Glomerular visceral epithelial cell (primary cell): ENCODE data around the gene SLC4A11.
"Not testable (repeated sequence)": the region's sequence is repeated elsewhere in the genome, so short reads cannot be mapped to it uniquely, and the experiment has no call there.

Experiments used
- DNase-seq: peaks from one replicate; pipeline ENCODE4 v3.0.0-alpha.2; 2016; ENCODE audit errors: extremely low spot score

Gene SLC4A11

DNA sequence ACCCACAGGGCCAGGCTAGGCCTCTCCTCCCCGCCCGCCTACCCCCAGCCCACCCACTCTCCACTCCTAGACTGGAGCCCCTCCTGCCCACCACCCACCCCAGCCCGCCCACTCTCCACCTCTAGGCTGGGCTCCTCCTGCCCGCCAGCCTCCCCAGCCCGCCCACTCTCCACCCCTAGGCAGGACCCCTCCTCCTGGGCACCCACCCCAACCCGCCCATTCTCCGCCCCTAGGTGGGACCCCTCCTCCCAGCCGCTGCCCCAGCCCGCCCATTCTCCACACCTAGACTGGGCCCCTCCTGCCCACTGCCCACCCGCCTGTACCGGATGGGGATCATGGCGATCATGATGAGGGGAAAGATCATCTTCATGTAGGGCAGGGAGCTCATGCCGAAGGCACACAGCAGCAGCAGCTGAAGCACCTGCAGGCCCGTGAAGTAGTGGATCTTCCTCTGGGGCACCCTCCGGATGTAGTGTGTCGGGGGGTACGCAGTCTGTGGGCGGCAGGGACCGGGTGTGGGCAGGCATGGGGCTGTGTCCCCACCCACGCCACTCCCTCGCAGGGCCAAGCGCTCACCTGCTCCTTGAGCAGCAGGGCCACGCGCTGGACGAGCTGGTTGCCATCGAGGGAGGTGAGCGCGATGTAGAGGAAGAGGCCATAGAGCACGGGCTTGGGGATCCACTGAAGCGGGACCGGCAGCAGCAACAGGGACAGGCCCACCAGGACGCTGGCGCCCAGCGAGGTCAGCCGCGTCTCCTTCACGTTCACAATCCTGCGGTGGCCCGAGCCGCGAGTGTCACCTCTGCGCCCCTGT, 10.8 kb downstream of the SLC4A11 start:
- DNase-seq, result no peak

DNA sequence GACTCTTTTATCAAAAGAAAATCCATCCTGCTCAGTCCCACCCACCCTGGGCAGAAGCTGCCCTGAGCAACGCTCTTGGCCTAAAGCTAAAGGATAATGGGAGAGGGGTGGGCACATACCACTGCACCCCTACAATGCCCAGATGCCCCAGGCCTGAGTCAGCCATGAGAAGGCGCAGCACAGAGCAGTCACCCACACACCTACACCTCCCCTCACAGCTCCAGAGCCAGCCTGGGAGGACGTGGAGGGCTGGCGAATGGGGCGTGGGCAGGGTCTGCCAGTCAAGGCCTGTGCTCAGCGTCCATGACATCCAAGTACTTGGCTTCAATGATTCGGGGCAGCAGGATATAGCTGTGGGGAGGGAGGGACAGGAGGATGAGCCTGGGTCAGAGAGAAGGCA, 11.5 kb downstream of the SLC4A11 start:
- DNase-seq, result no peak

DNA sequence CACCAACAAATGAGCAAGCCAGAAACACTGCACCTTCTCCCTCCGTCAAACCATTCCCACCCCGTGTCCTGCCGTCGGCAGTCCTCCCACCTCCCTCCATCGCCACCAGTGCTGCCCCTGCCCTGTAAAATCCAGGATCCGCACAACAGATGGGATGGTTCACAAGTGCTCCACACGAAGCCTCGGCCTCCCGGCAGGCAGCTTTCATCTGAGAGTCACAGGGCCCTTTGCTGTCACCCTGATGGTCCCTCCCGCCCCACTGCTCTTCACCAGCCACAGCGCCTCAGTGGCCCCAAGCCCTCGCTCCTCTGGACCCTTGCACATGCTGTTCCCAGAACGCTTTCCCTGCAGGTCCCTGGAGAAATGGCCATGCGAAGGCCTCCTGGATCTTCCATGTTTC, 12.1 kb downstream of the SLC4A11 start:
- no peak for DNase-seq

DNA sequence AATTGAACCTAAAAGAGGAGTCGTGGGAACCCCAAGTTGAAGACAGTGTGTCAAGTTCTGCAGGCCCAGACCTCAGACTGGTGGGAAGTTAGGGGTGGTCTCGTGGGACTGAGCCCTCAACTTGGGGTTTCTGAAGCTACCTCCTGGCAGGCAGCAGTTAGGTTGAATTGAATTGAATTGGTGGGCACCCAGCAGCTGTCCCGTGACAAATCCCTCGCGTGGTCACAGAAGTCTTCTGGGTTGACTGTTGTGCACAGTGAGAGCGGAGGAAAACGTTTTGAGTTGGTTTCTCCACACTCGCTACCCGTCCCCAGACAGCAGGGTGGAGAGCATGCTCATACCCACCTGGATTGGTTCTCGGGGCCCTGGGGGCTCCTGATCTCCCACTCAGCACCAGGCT, 12.9 kb downstream of the SLC4A11 start:
- no peak for DNase-seq

DNA sequence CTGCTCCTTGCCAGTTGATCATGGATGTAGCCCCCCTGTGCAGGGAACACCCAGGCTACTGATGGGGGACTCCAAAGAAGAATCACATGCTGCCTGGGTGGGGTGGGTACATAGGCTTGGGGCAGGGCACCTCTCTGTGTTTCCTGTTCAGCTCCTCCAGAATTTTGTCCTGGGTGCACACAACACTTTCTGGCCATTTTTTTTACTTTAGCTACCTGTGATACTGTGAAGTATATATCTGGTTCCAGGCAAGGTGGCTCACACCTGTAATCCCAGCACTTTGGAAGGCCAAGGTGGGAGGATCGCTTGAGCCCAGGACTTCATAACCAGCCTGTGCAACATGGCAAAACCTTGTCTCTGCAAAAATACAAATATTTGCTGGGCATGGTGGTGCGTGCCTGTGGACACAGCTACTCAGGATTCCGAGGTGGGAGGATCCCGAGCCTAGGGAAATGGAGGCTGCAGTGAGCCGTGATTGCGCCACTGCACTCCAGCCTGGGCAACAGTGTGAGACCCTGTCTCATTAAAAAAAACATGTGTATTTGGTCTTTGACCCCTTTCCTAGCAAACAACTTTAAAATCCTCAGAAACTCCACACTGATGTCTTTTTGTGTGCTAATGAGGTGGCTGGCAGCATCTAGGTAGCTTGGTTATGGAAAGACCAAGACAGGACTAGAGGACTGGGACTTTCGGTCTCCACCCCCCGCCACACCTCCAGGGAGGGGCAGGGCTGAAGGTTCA, 14.1 kb downstream of the SLC4A11 start:
- no peak for DNase-seq

DNA sequence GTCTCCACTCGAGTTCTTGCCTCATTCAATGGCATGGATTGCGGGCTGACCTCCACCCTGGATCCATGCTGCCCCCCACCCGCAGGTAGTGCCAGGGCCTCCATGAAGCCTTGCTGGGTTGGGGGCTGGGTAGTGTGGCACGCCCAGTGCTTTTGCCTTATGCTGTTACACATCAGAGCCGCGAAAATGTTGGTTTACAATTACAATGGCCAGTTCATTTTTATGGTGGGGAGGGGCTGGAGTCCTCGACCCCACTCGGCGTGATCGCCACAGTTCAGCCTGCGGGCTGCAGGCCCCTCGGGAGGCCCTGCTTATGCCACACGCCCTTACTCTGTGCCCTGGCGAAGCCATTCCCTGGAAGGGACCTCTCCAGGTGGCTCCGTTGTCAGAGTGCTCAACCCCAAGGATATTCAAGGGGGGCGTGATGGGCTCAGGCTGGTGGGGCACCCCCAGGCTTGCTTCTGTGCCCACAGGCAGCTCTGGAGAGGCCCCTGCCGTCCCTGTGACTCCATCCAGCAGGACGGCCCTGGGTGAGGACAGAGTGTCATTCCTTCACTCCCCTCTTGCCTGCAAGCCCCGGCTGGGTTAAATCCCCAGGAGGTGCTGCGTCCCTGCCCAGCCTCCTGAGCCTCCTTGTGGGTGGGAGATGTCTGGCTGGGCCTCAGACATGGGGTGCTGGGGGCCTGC, 14.9 kb downstream of the SLC4A11 start:
- DNase-seq, result no peak

DNA sequence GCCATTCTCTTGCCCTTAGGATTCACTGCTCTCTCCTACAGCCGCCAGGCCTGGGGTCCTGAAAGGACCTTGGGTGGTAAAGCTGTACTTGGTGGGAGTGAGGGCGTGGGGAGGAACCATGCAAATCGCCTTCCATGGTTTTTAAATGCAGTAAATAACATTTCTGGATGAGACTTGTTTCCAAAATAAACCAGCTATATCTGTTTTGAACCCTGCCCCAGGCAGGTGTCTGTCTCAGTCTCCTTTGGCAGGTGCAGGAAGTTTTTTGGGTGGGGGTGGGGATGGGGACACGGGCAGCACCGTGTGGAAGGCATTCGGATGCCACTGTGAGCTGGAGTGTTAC, 15.4 kb downstream of the SLC4A11 start:
- no peak for DNase-seq

DNA sequence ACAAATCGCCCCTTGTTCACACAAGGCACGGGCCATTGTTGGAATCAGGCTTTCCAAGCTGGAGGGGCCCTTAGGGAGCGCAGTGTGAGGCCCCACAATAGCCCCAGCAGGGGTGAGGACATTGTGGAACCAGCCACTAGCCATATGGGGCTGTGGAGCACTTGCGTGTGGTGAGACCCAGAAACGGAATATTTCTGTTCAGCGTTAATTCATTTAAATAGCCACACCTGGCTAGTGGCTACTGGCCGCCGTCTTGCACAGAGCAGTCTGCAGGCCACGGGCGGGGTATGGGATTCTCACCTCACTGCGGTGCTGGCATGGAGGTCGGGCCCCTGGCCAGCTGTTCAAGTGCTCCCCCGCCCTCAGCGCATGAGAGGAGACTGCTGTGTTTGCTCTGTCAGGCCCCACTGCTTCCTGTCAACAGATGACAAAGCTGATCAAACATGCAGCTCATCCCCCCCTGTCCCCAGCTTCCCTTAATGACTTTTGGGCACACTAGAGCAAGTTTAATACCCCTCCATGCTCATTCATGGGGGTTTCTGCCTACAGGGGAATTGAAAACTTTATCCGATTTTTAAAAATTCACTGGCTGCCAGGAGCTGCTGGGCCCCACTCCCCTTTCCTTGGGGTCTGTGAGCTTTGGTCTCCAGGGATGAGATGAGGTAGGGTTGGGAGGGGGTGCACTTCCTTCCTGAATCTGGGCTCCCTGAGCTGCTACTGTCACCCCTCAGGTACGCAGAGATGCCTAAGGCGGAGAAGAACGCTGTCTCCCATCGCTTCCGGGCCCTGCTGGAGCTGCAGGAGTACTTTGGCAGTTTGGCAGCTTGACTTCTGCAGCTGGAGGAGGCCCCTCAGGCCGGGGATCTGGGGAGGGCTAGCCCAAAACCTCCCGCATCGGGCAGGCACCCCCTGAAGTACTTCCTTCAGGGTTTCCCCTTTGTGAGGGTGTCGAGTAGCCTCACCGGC, 16.1 kb downstream of the SLC4A11 start:
- peak; percentile 55 for DNase-seq

DNA sequence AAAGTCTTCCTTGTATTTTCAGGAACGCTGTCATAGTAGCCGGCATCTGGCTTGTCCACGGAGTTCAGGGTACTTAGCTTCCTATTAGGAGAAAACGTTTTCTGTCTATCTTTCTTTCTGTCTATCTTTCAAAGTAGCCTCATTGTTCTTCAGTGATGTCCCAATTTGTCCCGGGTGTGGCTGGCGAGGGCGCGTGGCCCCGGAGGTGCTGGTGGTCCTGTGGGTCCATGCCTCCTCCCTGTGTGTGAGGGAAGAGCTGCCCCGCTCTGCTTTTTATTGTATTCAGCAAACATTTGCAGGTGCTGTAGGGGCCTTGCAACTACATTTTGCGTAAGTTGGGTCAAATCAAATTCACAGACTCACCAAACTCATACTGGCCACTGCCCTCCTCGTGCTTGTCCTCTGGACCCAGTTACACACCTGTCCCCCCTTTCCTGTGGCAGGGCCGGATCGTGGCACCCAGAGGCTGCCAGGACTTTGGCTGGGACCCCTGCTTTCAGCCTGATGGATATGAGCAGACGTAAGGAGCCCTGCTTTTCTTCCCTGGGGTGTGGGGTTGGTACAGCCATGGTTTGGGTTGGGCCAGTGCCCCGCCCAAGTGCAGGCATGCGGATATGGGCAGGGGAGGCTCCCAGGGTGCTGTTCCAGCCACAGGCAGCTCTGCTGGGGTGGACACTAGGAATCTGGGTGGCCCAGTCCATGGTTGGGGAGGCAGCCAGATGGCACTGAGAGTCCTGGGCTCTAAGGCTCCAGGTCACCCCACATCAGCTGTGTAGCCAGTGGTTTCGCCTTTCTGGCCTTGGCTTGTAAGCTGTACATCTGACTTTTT, 17.4 kb downstream of the SLC4A11 start:
- peak; percentile 25 for DNase-seq

DNA sequence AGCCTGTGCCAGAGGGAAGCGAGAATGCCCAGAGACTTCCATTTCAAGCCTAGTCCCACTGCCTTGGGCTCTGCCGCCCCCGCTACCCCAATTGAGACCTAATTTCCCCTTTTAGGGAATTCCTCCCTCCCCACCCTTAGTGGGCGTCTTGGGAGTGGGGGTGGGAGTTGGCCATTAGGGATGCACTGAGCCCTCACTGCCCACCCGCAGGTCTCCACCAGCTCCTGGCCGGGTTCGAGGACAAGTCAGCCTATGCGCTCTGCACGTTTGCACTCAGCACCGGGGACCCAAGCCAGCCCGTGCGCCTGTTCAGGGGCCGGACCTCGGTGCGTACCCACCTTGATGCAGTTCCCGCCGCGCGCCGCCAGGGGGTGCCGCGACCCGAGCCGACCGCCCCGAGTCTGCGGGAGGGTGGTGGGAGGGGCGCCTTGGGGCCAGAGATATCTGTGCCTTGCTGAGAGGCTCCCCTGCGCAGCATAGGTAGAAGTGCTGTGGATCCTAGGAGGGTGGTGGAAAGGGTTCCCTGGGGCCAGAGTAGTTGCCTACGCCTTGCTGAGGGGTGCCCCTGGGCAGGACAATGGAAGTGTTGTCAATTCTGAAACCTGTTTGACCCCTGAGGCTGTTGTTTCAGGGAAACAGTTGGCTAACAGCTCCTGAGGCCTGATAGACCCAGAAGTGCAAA, 20.5 kb downstream of the SLC4A11 start:
- DNase-seq, result peak; percentile 41

DNA sequence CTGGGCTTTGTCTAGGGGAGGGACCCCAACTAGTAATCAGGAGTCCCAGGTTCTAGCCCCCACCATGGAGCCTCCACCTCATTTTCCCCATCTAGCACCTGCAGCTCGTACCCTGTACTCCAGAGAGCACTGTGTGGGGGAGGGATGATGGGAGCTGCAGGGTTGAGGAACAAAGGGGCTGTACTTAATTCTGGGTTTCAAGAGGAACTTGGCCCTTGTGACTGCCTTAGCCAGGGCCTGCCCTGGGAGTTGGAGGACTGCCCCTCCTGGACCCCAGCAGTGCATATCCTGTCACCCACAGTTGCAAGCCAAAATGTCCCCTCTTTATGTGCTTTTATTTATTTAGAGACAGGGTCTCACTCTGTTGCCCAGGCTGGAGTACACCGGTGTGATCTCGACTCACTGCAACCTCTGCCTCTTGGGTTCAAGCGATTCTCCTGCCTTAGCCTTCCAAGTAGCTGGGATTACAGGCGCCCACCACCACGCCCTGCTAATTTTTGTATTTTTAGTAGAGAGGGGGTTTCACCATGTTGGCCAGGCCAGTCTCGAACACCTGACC, 23.6 kb downstream of the SLC4A11 start:
- not testable (repeated sequence) for DNase-seq

DNA sequence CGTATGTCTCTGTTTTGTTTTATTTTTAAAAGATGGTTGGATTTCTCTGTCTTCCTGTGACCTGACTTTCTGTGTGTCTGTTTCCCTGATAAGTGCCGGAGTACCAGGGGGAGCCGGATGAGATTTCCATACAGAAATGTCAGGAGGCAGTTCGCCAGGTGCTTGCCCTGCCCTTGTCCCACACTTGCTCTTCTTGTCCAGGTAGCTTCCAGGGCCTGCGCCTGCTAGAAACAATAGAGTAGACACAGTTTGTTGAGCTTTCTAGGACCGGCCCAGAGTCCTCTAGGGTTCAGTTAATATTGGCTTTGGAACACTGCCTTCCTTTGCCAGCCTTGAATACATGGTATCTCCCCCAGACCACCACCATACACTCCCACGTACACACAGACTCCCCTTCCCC, 25.8 kb downstream of the SLC4A11 start:
- no peak for DNase-seq

DNA sequence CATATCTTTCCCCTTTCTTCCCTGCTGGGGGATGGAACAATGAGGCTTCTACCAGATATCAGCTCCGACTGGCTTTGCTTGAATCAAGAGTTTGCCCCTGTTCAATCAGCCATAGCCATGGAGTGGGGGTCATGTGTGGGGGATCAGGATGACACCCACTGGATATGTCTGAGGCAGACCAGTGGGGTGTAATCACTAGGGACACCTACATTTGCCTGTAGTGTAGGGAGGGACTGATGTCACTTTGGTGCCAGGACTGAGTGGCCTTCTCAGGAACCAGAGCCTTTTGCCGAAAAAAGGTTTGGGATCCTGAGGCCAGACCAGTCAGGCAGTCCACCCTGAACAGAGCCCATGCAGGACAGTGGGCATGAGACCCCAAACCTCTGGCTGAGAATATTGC, 28.6 kb downstream of the SLC4A11 start:
- DNase-seq, result no peak

DNA sequence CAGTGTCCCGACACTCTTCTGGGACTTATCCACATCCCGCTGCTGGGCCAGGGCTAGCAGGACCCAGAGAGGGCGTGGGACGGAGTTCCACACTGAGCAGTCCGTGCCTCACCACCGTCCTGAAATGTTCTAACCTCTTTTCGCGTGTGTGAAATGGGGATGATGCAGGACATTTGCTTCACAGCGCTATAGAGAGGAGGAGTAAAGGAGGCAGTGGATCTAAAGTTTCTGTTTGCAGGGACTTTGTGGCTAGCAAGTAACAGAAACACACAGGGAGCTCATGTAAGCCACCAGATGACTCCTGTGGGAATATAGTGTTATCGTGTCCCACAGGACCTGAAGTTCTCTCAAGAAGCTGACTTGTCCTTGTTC, 29.1 kb downstream of the SLC4A11 start:
- DNase-seq, result peak; percentile 13

DNA sequence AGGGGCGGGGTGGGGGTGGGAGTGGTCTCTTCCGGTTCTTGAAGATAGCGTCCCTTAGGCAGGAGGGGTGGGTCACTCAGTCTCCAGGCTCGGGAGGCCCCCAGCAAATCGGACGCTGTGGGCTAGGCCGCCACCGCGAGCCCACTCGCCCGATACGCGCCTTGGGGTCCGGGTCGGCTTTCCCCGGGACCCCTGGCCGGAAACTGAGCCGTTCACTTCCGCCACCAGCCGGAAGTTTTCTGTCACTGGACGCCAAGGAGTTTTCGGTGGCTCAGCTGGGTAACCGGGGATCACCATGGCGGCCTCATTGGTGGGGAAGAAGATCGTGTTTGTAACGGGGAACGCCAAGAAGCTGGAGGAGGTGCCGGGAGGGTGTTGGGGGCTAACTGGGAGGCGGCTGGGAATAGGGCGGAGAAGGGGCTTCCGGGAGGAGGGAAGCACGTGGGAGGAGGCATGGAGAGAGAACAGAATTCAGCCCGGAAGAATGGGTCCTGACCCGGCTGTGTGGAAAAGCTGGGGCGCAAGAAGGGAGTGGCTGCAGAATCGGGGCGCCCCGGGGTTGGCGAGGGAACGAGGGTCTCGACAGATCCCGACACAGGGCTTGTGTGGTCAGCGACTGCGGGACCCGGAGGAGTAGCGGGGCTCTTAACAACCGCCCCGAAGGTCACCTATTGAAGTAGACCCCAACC, 29.6 kb downstream of the SLC4A11 start, which contains the start of gene ITPA:
ITPA (plus strand) TSS at position 242 of the 689 bp plus-strand sequence; CDS start at position 296, 54 bp downstream.
- DNase-seq, result peak; percentile 45

DNA sequence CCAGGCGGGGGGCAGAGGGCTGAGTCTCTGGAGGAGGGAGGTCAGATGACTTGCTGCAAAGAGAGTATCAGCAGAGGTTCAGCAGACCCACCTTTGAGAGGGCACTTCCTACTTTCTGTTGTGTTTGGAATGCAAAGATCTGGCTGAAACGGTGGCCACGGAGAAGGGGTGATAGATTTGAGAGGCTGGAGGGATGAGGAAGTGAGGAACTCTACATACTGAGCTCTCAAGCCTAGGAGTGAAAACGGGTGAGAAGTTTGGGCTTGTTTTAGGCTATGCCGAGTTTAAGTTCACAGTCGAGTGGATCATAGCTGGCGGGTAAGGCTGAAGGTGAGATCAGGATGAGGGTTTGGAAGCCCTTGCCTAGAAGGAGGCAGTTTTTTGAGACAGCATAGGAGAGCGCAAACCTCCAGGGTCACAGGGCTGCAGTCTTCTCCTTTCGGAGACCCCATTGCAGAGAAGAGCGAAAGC, 30.2 kb downstream of the SLC4A11 start:
- peak; percentile 22 for DNase-seq

DNA sequence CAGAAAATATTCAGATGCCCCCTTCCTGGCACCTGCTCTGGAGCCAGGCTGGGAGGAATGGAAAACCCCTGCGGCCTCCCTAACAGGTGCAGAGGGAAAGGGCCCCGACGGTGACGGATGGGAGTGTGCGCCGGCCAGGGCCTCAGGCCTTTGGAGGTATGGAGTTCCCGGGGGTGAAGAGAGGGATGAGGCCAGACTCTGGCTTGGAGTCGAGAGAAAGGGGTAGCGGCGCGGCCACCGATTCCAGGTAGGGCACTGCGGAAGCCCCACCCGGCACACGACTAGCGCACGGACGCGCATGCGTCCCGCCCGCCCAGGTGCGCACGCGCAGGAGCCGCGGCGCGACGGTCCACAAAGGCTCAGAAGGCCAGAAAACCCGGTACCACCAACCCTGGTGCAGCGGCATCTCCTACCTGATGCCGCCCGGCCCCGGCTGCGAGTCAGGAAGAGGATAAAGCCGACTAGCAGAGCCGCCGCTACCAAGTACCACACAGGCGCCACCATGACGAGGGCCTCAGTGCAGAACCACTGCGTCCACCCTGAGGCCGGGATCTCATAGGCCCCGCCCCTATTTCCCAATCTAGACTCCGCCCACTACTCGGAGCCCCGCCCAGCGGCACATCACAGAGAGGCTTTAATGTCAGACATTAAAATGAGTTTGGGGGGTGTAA, 34.7 kb downstream of the SLC4A11 start, which contains the start of gene DDRGK1:
DDRGK1 (minus strand) TSS at position 559 of the 671 bp plus-strand sequence; CDS start at position 504, 55 bp downstream.
- peak; percentile 87 for DNase-seq
